ENCODE measurements around the gene RGL3. TPM values are rescaled to one million over a fixed set of nuclear protein-coding genes. Genes with fewer than 3 reads are reported as not detected.

RGL3 gene
- total and polyA plus RNA-seq, 9 of the 15 experiments (the other 6 are each of a cell fraction or from before 2014, with no cell fraction given): 0.12 to 0.61 (median 0.32) TPM; not detected in 4

DNA sequence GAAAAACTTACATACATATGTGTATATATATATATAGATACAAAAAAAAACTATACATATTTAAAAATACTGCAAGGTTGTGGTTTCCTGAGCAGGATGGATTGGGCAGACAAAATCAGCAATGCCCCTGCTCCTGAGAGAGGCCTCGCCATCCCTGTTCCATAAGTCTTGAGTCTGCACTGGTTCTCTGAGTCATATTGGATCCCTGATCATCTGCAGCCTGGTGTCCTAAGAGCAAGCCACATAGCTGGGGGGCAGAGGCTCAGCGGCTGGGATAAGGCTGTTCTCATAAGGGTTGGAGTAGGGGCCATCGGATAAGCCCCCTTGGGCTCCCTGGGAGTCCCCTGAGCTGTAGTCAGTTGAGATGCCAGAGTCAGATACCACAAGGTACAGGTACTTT, 41.4 kb downstream of the RGL3 start:
- H2AFZ ChIP-seq (ENCODE audit: low read depth, low read length): no peak overlapping the region
- BruUV-seq (replicated peaks): no TSS peak
- H3K4me2 ChIP-seq (ENCODE audit: insufficient read depth, low read length): no peak overlapping the region
- H4K20me1 ChIP-seq (replicated peaks; ENCODE audit: control insufficient read depth, insufficient read depth, low read length): peaks cover 11% of the 10 kb centered on the region
- no peak for FAIRE-seq
- intact Hi-C loops (cut with micrococcal nuclease) (no loop called here), in situ Hi-C loops (cut with MboI) (loop anchor here (5.0 kb wide), 1 partner anchor 80 kb away; the partner anchor contains the start of gene TSPAN16)
- H3K4me1 ChIP-seq (replicated peaks in 1 of 2; ENCODE audit: control insufficient read depth in 2 of 2, insufficient read depth in 2 of 2, low read length in 2 of 2): peaks cover 24 to 53% of the 10 kb centered on the region in 2 experiments
- DNase-seq (ENCODE audit: extremely low read depth in 1 of 4, low spot score in 3 of 4): no peak
- ChIA-PET POLR2A (interaction anchor here (0.6 to 1.4 kb wide), 3 partner anchors 58 to 1775 kb away, joined by 3 read pairs; partner anchors contain the start of genes ODAD3 and PRKCSH), CTCF (ENCODE audit: low intra/inter-chr PET ratio) (interaction anchor here (0.6 to 1.0 kb wide), 3 partner anchors 63 to 105 kb away, joined by 3 read pairs; no protein-coding TSS in a partner anchor)
- no peak overlapping the region for H3K4me3 ChIP-seq
- H3K27ac ChIP-seq (ENCODE audit: extremely low read depth, low read depth, low read length): no peak overlapping the region
- H3K9ac ChIP-seq (ENCODE audit: insufficient read depth in 1 of 2, low read depth in 2 of 2, low read length in 2 of 2): peak overlapping the region in 1 of 2 experiments; percentile 19; a peak in 1 of 4 replicates
- H3K9me1 ChIP-seq (ENCODE audit: control insufficient read depth, insufficient read depth, low read length): peaks cover 3% of the 10 kb centered on the region
- H3K36me3 ChIP-seq (ENCODE audit: control insufficient read depth, insufficient read depth, low read length): peaks cover 44% of the 10 kb centered on the region
- WGBS (ENCODE audit: insufficient coverage, low coverage, missing lambda C conversion rate): 86% methylated on average over 3 of the region's 3 CpGs
- no peak for ATAC-seq
- H3K27me3 ChIP-seq (ENCODE audit: control insufficient read depth in 2 of 2, insufficient read depth in 2 of 2, low read length in 2 of 2): no peaks in the 10 kb centered on the region
- peaks cover 27% of the 10 kb centered on the region; the same call in 2 of the 3 replicates for H3K79me2 ChIP-seq (ENCODE audit: control insufficient read depth, insufficient read depth, low read length)
- H3K9me3 ChIP-seq (replicated peaks; ENCODE audit: control insufficient read depth, insufficient read depth, low read depth, low read length): no peaks in the 10 kb centered on the region
- TF ChIP-seq MGA (IDR thresholded peaks at IDR 0.05) (no peak), ZNF449 (CRISPR knock-in tag; IDR thresholded peaks at IDR 0.05) (no peak), MEF2D (tag; conservative IDR thresholded peaks at IDR 0.05; ENCODE audit: low read depth) (no peak), NCOA6 (IDR thresholded peaks at IDR 0.05) (no peak), JUN (IDR thresholded peaks at IDR 0.05; ENCODE audit: borderline replicate concordance, low read depth, low read length) (no peak), JUN (CRISPR knock-in tag; IDR thresholded peaks at IDR 0.05; ENCODE audit: borderline replicate concordance) (no peak)
- TF ChIP-seq, protein P1, sequence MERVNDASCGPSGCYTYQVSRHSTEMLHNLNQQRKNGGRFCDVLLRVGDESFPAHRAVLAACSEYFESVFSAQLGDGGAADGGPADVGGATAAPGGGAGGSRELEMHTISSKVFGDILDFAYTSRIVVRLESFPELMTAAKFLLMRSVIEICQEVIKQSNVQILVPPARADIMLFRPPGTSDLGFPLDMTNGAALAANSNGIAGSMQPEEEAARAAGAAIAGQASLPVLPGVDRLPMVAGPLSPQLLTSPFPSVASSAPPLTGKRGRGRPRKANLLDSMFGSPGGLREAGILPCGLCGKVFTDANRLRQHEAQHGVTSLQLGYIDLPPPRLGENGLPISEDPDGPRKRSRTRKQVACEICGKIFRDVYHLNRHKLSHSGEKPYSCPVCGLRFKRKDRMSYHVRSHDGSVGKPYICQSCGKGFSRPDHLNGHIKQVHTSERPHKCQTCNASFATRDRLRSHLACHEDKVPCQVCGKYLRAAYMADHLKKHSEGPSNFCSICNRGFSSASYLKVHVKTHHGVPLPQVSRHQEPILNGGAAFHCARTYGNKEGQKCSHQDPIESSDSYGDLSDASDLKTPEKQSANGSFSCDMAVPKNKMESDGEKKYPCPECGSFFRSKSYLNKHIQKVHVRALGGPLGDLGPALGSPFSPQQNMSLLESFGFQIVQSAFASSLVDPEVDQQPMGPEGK (CRISPR knock-in tag; IDR thresholded peaks at IDR 0.05; ENCODE audit: borderline replicate concordance): no peak
